HEK293 (cell line): ENCODE data around the gene EVL.

Experiments
- ZNF140 ChIP-seq: fragments of 450-650 bp; formaldehyde crosslinking; IDR thresholded peaks from 2 replicates; pipeline ENCODE4 v1.5.1; 2016; ENCODE audit warnings: missing biosample characterization, missing genetic modification characterization
- ZNF211 ChIP-seq: fragments of 450-650 bp; formaldehyde crosslinking; IDR thresholded peaks from 2 replicates; pipeline ENCODE4 v1.5.1; 2016; ENCODE audit warnings: low read depth, missing biosample characterization, missing genetic modification characterization
- ZNF549 ChIP-seq: fragments of 450-650 bp; IDR thresholded peaks from 2 replicates; pipeline ENCODE4 v1.5.1; 2018; ENCODE audit warnings: missing biosample characterization, missing genetic modification characterization, mild to moderate bottlenecking, inconsistent platforms, moderate library complexity
- TF ChIP-seq, protein P1 (sequence below): fragments of 450-650 bp; formaldehyde crosslinking; IDR thresholded peaks from 2 replicates; pipeline ENCODE4 v1.5.1; 2016; ENCODE audit warnings: missing biosample characterization, missing genetic modification characterization

DNA sequence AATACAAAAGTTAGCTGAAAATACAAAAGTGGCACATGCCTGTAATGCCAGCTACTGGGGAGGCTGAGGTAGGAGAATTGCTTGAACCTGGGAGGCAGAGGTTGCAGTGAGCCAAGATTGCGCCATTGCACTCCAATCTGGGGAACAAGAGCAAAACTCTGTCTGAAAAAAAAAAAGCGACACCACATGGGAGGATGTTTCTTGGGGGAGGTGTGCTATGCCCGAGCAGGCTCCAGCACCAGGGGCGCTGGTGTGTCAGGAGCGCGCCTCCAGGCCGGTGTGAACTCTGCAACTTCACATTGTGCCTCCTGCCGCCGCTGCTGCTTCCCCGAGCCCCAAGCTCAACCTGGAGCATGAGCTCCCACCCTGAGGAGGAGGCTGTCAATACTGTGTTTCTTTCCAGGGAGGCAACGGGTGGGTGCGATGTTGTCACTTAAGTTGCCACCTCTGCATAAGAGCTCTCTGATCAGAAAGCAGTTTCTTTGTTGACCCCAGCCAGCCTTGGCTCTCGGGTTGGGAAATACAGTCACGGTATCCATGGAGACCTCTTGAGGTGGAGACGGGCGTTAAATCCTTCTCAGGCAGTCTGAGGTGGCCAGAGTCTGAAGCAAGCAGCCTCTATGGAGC lies 75.3 kb downstream of the EVL start:
- TF ChIP-seq ZNF549 (tag by site-specific recombination): no peak
- TF ChIP-seq, protein P1, sequence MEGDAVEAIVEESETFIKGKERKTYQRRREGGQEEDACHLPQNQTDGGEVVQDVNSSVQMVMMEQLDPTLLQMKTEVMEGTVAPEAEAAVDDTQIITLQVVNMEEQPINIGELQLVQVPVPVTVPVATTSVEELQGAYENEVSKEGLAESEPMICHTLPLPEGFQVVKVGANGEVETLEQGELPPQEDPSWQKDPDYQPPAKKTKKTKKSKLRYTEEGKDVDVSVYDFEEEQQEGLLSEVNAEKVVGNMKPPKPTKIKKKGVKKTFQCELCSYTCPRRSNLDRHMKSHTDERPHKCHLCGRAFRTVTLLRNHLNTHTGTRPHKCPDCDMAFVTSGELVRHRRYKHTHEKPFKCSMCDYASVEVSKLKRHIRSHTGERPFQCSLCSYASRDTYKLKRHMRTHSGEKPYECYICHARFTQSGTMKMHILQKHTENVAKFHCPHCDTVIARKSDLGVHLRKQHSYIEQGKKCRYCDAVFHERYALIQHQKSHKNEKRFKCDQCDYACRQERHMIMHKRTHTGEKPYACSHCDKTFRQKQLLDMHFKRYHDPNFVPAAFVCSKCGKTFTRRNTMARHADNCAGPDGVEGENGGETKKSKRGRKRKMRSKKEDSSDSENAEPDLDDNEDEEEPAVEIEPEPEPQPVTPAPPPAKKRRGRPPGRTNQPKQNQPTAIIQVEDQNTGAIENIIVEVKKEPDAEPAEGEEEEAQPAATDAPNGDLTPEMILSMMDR (tag by site-specific recombination): peak; percentile 30; the same call in 1 of the 2 replicates
- no peak for TF ChIP-seq ZNF140 (tag by site-specific recombination)
- TF ChIP-seq ZNF211 (tag by site-specific recombination): no peak
